SK-N-SH treated with all-trans-retinoic acid at 6 μM for 48 hours (cell line): Measurements from ENCODE around the gene PPP2R3C.

Experiments
- ATAC-seq: fragments of 200-7000 bp; cut with Tn5 transposase; 3 replicates; pipeline ENCODE4 v1.9.1; 2020; ENCODE audit warnings: mild to moderate bottlenecking, moderate library complexity
- ARNTL ChIP-seq: fragments of 450-650 bp; formaldehyde crosslinking; IDR thresholded peaks from 2 replicates; pipeline ENCODE4 v1.5.0; 2020; ENCODE audit warnings: low read depth, mild to moderate bottlenecking, moderate library complexity, borderline replicate concordance
- BACH2 ChIP-seq: fragments of 250-450 bp; sonication (Bioruptor Pico); IDR thresholded peaks from 2 replicates; pipeline ENCODE4 v1.9.0; 2021; ENCODE audit warnings: mild to moderate bottlenecking, borderline replicate concordance
- CREB5 ChIP-seq: fragments of 250-450 bp; sonication (Bioruptor Pico); IDR thresholded peaks from 2 replicates; pipeline ENCODE4 v1.5.1; 2020; ENCODE audit warnings: low read depth, mild to moderate bottlenecking, moderate library complexity
- CSRNP3 ChIP-seq: fragments of 250-450 bp; sonication (Bioruptor Pico); IDR thresholded peaks from 2 replicates; pipeline ENCODE4 v1.5.1; 2021; ENCODE audit warnings: mild to moderate bottlenecking, moderate library complexity
- ESRRG ChIP-seq: fragments of 250-450 bp; sonication (Bioruptor Pico); IDR thresholded peaks from 2 replicates; pipeline ENCODE4 v1.6.1; 2021; ENCODE audit warnings: mild to moderate bottlenecking
- GLIS3 ChIP-seq: fragments of 250-450 bp; sonication (Bioruptor Pico); IDR thresholded peaks from 2 replicates; pipeline ENCODE4 v1.5.0; 2020; ENCODE audit warnings: mild to moderate bottlenecking, moderate library complexity
- ISL1 ChIP-seq: fragments of 250-450 bp; sonication (Bioruptor Pico); IDR thresholded peaks from 2 replicates; pipeline ENCODE4 v2.1.2; 2022; ENCODE audit warnings: mild to moderate bottlenecking, moderate library complexity
- OSR1 ChIP-seq: fragments of 250-450 bp; sonication (Bioruptor Pico); IDR thresholded peaks from 2 replicates; pipeline ENCODE4 v1.8.0; 2022; ENCODE audit warnings: moderate library complexity, mild to moderate bottlenecking, inconsistent platforms
- PATZ1 ChIP-seq: fragments of 250-450 bp; sonication (Bioruptor Pico); IDR thresholded peaks from 2 replicates; pipeline ENCODE4 v1.8.0; 2020; ENCODE audit warnings: mild to moderate bottlenecking, moderate library complexity, borderline replicate concordance
- POU6F1 ChIP-seq: fragments of 250-450 bp; sonication (Bioruptor Pico); IDR thresholded peaks from 2 replicates; pipeline ENCODE4 v1.8.0; 2021; ENCODE audit warnings: low read depth, mild to moderate bottlenecking, moderate library complexity, borderline replicate concordance
- PPARA ChIP-seq: fragments of 250-450 bp; sonication (Bioruptor Pico); IDR thresholded peaks from 2 replicates; pipeline ENCODE4 v1.5.0; 2020; ENCODE audit warnings: mild to moderate bottlenecking, borderline replicate concordance
- RARB ChIP-seq: fragments of 250-450 bp; sonication (Bioruptor Pico); IDR thresholded peaks from 2 replicates; pipeline ENCODE4 v1.8.0; 2021; ENCODE audit warnings: mild to moderate bottlenecking, moderate library complexity
- SNAI2 ChIP-seq: fragments of 250-450 bp; sonication (Bioruptor Pico); IDR thresholded peaks from 2 replicates; pipeline ENCODE4 v1.5.0; 2020; ENCODE audit warnings: mild to moderate bottlenecking, moderate library complexity
- TOX ChIP-seq: fragments of 250-450 bp; sonication (Bioruptor Pico); IDR thresholded peaks from 2 replicates; pipeline ENCODE4 v1.8.0; 2021; ENCODE audit warnings: mild to moderate bottlenecking, moderate library complexity, borderline replicate concordance
- TSHZ2 ChIP-seq: fragments of 250-450 bp; sonication (Bioruptor Pico); IDR thresholded peaks from 2 replicates; pipeline ENCODE4 v1.5.0; 2020; ENCODE audit warnings: mild to moderate bottlenecking, moderate library complexity
- ZC3H10 ChIP-seq: fragments of 250-450 bp; sonication (Bioruptor Pico); IDR thresholded peaks from 2 replicates; pipeline ENCODE4 v1.5.1; 2021; ENCODE audit warnings: mild to moderate bottlenecking, moderate library complexity
- ZFP3 ChIP-seq: fragments of 250-450 bp; sonication (Bioruptor Pico); IDR thresholded peaks from 2 replicates; pipeline ENCODE4 v1.5.0; 2020; ENCODE audit warnings: mild to moderate bottlenecking, moderate library complexity
- ZFP30 ChIP-seq: fragments of 450-650 bp; formaldehyde crosslinking; IDR thresholded peaks from 2 replicates; pipeline ENCODE4 v1.5.0; 2022; ENCODE audit warnings: mild to moderate bottlenecking, moderate library complexity
- ZNF565 ChIP-seq: fragments of 450-650 bp; formaldehyde crosslinking; conservative IDR thresholded peaks from 2 replicates; pipeline ENCODE4 v1.5.0; 2020; ENCODE audit warnings: low read depth, mild to moderate bottlenecking, moderate library complexity
- ZNF70 ChIP-seq: fragments of 450-650 bp; formaldehyde crosslinking; IDR thresholded peaks from 2 replicates; pipeline ENCODE4 v1.5.0; 2020; ENCODE audit warnings: mild to moderate bottlenecking, moderate library complexity

The PPP2R3C gene

GRCh38 chr14:35051796-35052195, 70.0 kb downstream of the PPP2R3C start:
- TF ChIP-seq ZC3H10 (CRISPR knock-in tag), result no peak
- no peak for TF ChIP-seq PPARA (CRISPR knock-in tag)
- ATAC-seq, result no peak

- TF ChIP-seq ZNF565 (CRISPR knock-in tag), result no peak
- no peak for TF ChIP-seq ZFP3
- TF ChIP-seq ISL1 (CRISPR knock-in tag), result no peak
- no peak for TF ChIP-seq PATZ1
- no peak for TF ChIP-seq OSR1 (CRISPR knock-in tag)
- no peak for TF ChIP-seq POU6F1 (CRISPR knock-in tag)
- no peak for TF ChIP-seq ESRRG (CRISPR knock-in tag)
- TF ChIP-seq RARB (CRISPR knock-in tag), result no peak
- TF ChIP-seq SNAI2 (CRISPR knock-in tag), result no peak
- no peak for TF ChIP-seq TSHZ2 (CRISPR knock-in tag)
- TF ChIP-seq BACH2 (CRISPR knock-in tag), result no peak
- no peak for TF ChIP-seq ZNF70 (CRISPR knock-in tag)
- TF ChIP-seq CREB5, result no peak
- no peak for TF ChIP-seq CSRNP3 (CRISPR knock-in tag)
- ATAC-seq, result no peak
These were observed 71.1 kb downstream of the PPP2R3C start for GRCh38 chr14:35050652-35051051.

GRCh38 chr14:35047976-35048513, 73.7 kb downstream of the PPP2R3C start:
- TF ChIP-seq PPARA (CRISPR knock-in tag) (no peak), ZFP3 (no peak), ZFP30 (no peak), CREB5 (no peak), TSHZ2 (CRISPR knock-in tag) (no peak), ESRRG (CRISPR knock-in tag) (no peak), ZNF565 (CRISPR knock-in tag) (no peak), ZNF70 (CRISPR knock-in tag) (no peak), ARNTL (no peak), RARB (CRISPR knock-in tag) (no peak), GLIS3 (CRISPR knock-in tag) (no peak), TOX (no peak)
- no peak for ATAC-seq
